SIG-M5 treated with dmso at 0.1 percent for 504 hours (cell line): Measurements from ENCODE around the gene PRLH.

Source experiments
- DNase-seq: peaks from one replicate; lab custom pipeline; 2025; ENCODE audit not compliant: unreplicated experiment; lab: John Stamatoyannopoulos, UW

PRLH gene

DNA sequence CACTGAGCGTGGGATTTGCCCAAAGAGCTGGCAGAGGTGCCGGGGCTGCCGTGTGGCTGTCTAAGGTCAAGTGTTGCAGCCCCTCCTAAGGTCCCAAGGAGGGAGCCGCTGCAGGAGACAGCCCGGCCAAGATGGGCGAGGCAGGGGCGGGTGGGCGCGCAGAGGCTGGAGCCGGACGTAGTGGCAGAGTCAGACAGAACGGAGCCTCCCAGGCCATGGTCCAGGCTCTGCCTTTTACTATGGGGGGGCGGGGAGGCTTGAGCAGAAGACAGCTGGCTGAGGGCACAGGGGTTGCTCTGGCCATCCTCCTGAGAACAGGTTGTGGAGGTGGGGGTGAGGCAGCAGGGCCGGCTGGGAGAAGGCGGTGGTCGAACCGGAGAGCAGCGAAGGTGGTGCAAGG lies 27.5 kb upstream of the PRLH start:
- DNase-seq: no peak

DNA sequence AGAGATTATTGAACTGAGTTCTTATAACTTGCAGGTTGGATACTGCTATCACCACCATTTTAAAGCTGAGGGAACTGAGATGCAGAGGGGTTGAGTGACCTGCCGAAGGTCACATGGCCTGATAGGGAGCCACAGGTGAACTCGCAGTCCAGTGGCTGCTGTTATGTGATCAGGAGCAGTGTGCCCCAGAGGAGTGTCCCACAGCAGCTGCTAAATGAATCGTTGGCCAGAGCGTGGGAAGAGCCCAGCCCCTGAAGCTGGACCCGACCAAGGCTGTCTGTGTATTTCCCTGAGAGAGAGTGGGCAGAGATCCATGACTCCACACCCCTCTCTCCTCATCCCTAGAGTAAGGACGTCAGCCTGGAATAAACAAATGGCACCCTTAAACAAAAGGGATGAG lies 26.7 kb upstream of the PRLH start:
- no peak for DNase-seq

DNA sequence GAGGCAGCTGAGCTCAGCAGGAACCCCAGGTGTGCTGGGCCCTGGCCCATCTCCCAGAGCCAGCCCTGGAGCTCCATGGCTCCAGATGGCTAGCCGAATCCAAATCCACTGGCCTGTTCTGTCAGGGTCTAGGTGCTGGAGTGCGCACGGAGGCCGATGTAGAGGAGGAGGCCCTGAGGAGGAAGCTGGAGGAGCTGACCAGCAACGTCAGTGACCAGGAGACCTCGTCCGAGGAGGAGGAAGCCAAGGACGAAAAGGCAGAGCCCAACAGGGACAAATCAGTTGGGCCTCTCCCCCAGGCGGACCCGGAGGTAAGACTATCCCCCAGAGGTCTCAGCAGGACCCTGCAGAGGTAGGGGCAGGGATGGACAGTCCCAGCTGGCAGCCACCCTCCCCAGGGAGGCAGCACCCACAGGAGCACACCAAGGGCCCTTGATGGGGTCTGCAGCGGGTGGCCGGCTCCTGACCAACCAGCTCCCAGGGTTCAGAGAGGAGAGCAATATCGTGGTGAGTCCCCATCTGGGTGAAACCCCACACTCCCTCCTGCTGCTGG lies 26.1 kb upstream of the PRLH start:
- DNase-seq: no peak

DNA sequence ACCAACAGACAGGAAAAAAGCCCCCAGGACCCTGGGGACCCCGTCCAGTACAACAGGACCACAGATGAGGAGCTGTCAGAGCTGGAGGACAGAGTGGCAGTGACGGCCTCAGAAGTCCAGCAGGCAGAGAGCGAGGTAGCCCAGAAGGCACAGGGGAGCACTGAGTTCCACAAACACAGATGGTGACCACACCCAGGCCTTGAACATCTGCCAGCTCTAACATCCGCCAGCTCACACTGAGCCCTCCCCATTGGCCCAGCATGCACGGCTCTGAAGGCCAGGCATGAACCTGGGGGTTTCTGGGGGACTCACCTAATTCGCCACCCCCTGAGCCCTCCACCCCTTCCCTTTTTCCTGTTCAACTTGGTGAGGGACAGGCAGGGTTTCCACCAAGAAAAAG lies 25.6 kb upstream of the PRLH start:
- DNase-seq: no peak

DNA sequence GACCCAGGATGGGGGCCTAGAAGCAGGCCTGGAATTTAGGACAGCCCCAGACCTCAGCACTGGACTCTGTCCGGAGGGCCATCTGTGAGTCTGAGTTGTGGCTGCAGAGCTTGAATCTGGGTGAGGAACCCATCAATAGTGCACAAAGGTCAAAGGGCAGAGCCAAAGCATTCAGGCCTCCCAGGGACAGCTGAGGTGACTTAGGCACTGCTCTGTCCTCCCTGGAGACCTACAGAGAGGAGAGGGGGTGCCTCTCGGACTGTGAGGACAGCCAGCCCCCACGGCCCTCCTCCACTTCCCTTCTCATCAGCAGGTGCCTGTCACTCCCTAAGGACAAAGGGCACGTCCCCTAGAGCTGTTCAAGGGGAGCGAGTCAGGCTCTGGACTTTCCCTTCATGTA lies 25.1 kb upstream of the PRLH start:
- DNase-seq: no peak

GRCh38 chr2:237542001-237542704 lies 24.2 kb upstream of the PRLH start:
- no peak for DNase-seq

DNA sequence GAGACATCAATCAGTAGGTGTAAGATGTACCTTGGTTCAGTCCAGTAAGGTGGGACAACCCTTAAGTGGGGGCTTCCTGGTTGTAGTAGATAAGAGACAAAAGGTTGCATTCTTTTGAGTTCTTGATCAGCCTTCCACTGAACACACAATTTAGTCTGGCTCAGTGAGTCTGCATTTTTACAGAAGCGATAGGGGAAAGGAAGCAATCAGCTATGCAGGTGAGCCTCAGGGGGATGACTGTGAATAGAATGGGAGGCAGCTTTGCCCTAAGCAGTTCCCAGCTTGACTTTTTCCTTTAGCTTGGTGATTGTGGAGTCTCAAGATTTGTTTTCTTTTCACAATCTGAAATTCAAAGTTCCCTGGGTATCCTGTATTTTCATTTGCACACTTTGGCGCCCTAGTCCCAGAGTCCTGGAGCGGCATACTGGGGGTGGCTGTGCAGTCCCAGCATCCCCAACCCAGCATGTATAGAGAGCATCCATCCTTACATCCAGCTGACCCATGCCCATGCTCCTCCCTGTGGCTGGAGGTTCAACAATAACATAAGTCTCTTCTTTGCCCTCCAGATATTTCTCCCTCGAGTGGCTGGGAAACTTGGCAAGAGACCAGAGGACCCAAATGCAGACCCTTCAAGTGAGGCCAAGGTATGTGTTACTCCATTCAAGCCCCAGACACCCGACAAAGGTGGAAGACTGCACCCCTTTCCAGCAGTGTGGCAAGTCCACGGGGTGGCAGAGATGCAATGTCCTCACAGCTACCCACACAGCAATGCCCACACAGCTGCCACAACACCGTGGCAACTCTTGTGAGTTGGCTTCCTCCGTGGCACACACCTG lies 20.1 kb upstream of the PRLH start:
- DNase-seq: no peak

DNA sequence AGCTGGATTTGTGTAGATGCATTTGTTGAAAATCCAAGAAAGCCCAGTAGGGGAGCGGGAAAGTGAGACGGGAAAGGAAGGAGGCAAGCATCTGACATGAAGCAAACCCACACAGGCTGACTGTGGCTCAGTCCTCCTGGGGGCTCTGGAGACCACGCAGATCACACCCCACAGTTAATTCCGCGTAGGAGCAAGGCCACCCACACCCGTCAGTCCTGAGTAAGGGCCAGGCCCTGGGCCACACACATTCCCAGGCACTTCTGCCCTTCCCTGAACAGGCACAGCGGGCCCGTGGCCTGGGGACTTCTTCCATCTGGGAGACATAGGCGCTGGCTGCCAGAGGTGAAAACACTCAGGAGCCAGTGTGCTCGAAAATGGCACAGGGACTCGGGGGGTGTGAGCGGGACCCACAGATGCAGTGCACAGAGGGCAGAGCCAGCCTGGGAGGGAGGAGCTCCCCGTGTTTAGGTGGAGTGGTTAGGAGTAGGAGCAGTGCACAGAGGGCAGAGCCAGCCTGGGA lies 19.4 kb upstream of the PRLH start:
- DNase-seq: no peak

DNA sequence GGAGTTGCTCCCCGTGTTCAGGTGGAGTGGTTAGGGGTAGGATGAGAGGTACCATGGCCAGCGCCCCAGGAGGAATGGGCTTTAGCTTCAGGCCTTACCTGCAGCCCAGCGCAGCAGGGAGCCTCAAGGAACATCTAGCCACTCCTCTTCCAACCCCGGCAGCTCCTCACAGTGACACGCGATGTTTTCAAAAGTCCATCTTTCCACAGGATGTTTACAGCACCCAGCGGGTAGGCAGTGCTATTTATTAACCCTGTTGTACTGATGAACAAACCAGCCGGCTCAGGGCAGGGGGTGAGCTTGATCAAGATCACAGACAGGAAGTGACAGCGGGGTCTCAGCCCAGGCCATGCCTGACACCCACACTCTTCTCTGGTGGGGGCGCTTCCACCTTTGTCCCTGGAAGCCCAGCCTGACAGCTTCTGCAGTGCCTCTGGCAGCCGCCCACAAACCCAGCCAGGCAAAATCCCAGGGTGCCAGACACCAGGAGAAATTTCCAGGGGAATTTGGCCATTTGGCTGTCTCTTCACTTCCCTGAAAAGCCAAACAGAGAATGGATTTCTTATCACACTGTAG lies 18.4 kb upstream of the PRLH start:
- DNase-seq: no peak

GRCh38 chr2:237549216-237549615 lies 17.2 kb upstream of the PRLH start:
- no peak for DNase-seq

DNA sequence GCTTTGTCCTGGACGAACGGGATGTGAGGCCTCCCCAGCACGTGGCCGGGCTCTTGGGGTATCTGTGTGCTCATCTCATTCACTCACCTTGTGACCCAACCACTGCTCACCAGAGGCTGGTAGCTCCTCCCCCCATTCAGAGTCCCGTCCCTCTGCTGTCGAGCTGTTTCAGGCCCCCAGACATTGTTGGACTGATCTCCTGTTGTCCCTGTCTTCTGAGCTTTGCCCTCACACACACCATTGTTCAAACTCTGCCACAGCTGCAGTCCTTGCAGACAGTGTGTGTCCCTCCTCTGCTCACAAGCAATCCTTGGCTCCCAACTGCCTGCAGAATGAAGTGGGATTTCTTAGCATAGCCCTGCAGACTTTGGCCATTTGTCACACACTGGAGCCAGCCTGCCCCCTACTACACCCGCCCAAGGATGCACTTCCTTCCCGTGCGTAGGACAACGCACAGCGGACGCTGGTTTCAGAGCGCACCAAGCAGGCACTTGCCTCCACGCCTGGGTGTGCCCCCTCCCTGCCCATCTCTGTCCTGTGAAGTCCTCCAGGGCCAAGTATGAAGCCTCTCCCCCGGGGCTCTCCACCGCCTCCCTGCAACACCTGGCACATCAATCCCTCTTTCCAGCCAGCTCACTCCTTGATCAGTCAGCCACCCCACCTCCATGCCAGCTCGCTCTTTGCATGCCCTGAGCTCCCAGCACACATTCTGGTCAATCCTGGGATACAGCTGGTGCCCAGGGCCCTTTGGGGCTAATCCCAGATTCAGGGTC lies 16.5 kb upstream of the PRLH start:
- no peak for DNase-seq

DNA sequence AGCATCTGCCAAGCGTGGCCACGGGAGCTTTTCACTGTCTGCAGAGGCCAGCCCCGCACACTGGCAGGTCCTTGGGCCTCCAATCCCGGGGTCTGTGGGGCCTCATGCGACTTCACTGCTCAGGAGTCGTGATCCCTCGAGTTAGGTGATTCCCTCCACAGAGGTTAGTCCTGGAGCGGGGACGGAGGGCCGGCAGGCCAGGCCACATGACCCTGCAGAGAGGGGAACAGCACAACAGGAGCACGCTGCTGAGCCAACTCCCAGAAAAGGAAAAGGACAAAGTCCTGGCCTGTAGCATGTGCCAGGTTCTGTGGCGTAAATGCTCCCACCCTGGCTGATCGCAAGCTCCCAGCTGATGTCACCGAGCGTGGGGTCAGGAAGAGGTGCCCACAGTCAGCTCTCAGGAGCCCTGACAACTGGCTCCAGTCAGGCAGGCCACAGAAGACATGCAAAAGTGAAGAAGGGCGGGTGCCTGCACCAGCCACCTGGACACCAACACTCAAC lies 15.3 kb upstream of the PRLH start:
- no peak for DNase-seq

- no peak for DNase-seq
Observed at GRCh38 chr2:237552908-237553307, 13.5 kb upstream of the PRLH start.

GRCh38 chr2:237553948-237554347 lies 12.4 kb upstream of the PRLH start:
- no peak for DNase-seq

DNA sequence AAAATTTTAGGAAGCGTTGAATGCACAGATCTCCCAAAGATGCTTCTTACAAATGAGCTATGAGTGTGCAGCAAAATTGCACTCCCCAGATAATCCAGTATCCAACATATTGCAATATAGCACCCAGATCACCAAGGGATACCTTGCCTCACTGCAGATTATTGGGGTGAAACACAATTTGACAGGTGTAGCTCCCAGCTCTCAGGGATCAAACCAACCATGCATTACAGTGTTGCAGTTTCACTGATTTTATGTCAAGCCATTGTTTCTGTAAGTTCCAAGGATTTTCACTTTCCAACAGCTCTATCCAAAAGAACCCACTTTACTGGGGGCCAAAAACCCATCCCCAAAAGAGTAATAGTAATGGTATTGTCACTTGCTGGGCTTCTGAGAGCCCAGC lies 10.8 kb upstream of the PRLH start:
- no peak for DNase-seq

DNA sequence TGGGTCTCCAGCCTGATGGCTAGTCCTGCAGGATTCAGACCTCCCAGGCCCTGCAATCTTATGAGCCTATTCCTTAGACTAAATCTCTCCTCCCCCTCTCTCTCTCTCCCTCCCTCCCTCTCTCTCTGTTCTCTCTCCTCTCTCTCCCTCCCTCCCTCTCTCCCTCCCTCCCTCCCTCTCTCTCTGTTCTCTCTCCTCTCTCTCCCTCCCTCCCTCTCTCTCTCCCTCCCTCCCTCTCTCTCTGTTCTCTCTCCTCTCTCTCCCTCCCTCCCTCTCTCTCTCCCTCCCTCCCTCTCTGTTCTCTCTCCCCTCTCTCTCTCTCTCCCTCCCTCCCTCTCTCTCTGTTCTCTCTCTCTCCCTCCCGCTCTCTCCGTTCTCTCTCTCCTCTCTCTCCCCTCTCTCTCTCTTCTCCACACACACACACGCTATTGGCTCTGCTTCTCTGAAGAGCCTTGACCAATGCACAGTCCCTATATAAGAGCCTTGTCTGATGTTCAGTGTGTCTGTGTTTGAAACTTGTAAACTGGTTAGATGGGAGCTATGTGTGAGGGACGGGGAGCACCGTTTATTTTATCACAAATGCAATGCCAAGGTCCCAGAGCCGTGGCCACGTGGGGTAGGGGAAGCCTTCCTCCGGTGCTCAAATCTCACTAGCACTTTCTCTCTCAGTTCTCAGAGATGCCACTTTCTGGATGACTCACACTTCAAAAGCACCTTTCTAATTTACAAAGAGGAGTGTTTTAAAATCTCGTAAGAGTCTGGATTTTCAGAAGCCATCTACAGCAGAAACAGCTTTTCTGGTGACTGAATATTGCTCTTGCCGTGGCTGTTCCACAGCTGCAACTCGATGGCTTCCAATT lies 9.4 kb upstream of the PRLH start:
- no peak for DNase-seq

GRCh38 chr2:237557633-237558015 lies 8.8 kb upstream of the PRLH start:
- DNase-seq: no peak

- no peak for DNase-seq
Observed at GRCh38 chr2:237558961-237559641, 7.3 kb upstream of the PRLH start.

DNA sequence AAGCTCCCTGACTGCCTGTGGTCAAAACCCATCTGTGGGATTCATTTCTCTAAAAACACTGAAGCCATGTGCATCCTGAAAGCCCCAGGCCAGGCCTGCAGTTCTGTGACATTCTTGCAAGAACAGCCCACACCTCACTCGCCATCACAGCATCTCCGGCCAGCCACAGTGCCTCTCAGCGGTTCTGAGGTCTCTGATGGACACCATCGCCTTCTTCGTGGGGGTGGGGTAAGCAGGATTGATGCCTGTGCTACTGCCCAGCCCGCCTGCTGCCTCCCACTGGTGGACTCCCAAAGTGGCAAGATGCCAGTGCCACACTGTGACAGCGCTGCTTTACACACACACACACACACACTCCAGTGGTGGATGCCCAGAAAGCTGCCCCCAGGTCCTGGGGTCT lies 5.2 kb upstream of the PRLH start:
- DNase-seq: no peak
